ENCODE results near the gene DPP6.

DNA sequence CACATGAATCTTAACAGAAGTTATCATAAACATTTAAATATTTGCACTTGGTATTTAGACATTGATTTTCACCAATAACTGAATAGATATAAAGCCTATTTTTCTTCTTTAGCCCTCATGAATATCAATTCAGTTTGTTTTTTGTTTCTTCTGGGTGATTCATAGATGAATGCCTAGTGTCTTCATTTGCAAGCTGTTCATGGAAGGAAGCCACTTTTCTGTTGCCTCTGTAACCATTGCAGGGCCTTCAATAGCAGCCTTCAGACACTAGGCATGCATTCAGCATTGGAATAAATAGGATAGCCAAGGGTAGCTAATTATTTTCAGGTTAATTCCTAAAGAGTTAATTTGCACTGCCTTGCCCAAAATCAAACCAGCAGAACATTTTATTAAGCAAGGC, 375.3 kb downstream of the DPP6 start:
- TF ChIP-seq, protein P1, sequence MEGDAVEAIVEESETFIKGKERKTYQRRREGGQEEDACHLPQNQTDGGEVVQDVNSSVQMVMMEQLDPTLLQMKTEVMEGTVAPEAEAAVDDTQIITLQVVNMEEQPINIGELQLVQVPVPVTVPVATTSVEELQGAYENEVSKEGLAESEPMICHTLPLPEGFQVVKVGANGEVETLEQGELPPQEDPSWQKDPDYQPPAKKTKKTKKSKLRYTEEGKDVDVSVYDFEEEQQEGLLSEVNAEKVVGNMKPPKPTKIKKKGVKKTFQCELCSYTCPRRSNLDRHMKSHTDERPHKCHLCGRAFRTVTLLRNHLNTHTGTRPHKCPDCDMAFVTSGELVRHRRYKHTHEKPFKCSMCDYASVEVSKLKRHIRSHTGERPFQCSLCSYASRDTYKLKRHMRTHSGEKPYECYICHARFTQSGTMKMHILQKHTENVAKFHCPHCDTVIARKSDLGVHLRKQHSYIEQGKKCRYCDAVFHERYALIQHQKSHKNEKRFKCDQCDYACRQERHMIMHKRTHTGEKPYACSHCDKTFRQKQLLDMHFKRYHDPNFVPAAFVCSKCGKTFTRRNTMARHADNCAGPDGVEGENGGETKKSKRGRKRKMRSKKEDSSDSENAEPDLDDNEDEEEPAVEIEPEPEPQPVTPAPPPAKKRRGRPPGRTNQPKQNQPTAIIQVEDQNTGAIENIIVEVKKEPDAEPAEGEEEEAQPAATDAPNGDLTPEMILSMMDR (IDR thresholded peaks at IDR 0.05) = no peak
- TF ChIP-seq EZH2 (IDR thresholded peaks at IDR 0.05; ENCODE audit: borderline replicate concordance, insufficient read depth, low read depth, low read length, poor library complexity, severe bottlenecking) = no peak

All from B cell (primary cell).